Activated CD4-positive, alpha-beta T cell treated with anti-CD3 and anti-CD28 coated beads, Interleukin-2, amount 10 ng/mL, durations not matched to agents 24 days and 14 days (primary cell): ENCODE results near the gene MRPL36. TPM values are rescaled to one million over a fixed set of nuclear protein-coding genes. Genes with fewer than 3 reads are reported as not detected.

ENCODE experiments used
- DNase-seq: peaks from one replicate; pipeline ENCODE4 v3.0.0; 2022
- H3K27ac Mint-ChIP-seq: one replicate; pipeline ENCODE4 v1.8.0; 2022; ENCODE audit warnings: mild to moderate bottlenecking, mixed read lengths
- H3K27me3 Mint-ChIP-seq: one replicate; pipeline ENCODE4 v1.8.0; 2022; ENCODE audit warnings: mixed read lengths
- H3K36me3 Mint-ChIP-seq: one replicate; pipeline ENCODE4 v1.8.0; 2022; ENCODE audit warnings: low read depth, mild to moderate bottlenecking, mixed read lengths
- H3K4me1 Mint-ChIP-seq: one replicate; pipeline ENCODE4 v1.8.0; 2021; ENCODE audit warnings: mixed read lengths
- H3K4me3 Mint-ChIP-seq: one replicate; pipeline ENCODE4 v1.8.0; 2022; ENCODE audit warnings: mild to moderate bottlenecking, moderate library complexity, mixed read lengths
- H3K9me3 Mint-ChIP-seq: one replicate; pipeline ENCODE4 v1.8.0; 2021; ENCODE audit warnings: mixed read lengths
- intact Hi-C: fragments of 100-400 bp; cut with micrococcal nuclease; formaldehyde crosslinking; loops from one replicate; pipeline ENCODE4 v1.15.1; 2023
- total RNA-seq: library from RNA; stranded (reverse); gene quantifications from 2 replicates; pipeline ENCODE4 v1.2.3, GENCODE V29; 2022

Gene MRPL36
- total RNA-seq, 1 donor from 2014 or later, result 107 TPM

- peaks cover 69% of the 10 kb centered on the region for H3K36me3 Mint-ChIP-seq
Observed at GRCh38 chr5:1815071-1815786, 15.6 kb upstream of the MRPL36 start.

GRCh38 chr5:1814183-1815020 lies 14.8 kb upstream of the MRPL36 start:
- H3K4me3 Mint-ChIP-seq, result no peak overlapping the region
- H3K27ac Mint-ChIP-seq, result no peak overlapping the region
- H3K36me3 Mint-ChIP-seq, result peaks cover 64% of the 10 kb centered on the region
- peaks cover 4% of the 10 kb centered on the region for H3K4me1 Mint-ChIP-seq
- intact Hi-C loops, result no loop called here
- no peak for DNase-seq
- H3K9me3 Mint-ChIP-seq, result no peaks in the 10 kb centered on the region
- H3K27me3 Mint-ChIP-seq, result no peaks in the 10 kb centered on the region

More at GRCh38 chr5:1815071-1815786, 15.6 kb upstream of the MRPL36 start:
- Mint-ChIP-seq H3K9me3 (no peaks in the 10 kb centered on the region), H3K4me3 (no peak overlapping the region), H3K27ac (no peak overlapping the region), H3K4me1 (peaks cover 3% of the 10 kb centered on the region), H3K27me3 (no peaks in the 10 kb centered on the region)
- no peak for DNase-seq
- intact Hi-C loops, result no loop called here

GRCh38 chr5:1810581-1811101 lies 11.0 kb upstream of the MRPL36 start:
- Mint-ChIP-seq H3K4me1 (peaks cover 12% of the 10 kb centered on the region), H3K27ac (no peak overlapping the region), H3K4me3 (no peak overlapping the region), H3K27me3 (no peaks in the 10 kb centered on the region), H3K36me3 (peaks cover 60% of the 10 kb centered on the region), H3K9me3 (no peaks in the 10 kb centered on the region)
- no peak for DNase-seq
- intact Hi-C loops, result no loop called here

- DNase-seq, result no peak
- H3K4me3 Mint-ChIP-seq, result no peak overlapping the region
- intact Hi-C loops, result no loop called here
- peaks cover 60% of the 10 kb centered on the region for H3K36me3 Mint-ChIP-seq
- H3K27ac Mint-ChIP-seq, result no peak overlapping the region
- H3K9me3 Mint-ChIP-seq, result no peaks in the 10 kb centered on the region
- H3K27me3 Mint-ChIP-seq, result no peaks in the 10 kb centered on the region
- H3K4me1 Mint-ChIP-seq, result peaks cover 12% of the 10 kb centered on the region
Observed at GRCh38 chr5:1809416-1810035, 9.9 kb upstream of the MRPL36 start.

GRCh38 chr5:1808439-1808838 lies 8.8 kb upstream of the MRPL36 start:
- H3K4me3 Mint-ChIP-seq, result no peak overlapping the region
- intact Hi-C loops, result no loop called here
- DNase-seq, result no peak
- no peaks in the 10 kb centered on the region for H3K27me3 Mint-ChIP-seq
- H3K36me3 Mint-ChIP-seq, result peaks cover 62% of the 10 kb centered on the region
- no peak overlapping the region for H3K27ac Mint-ChIP-seq
- no peaks in the 10 kb centered on the region for H3K9me3 Mint-ChIP-seq
- peaks cover 18% of the 10 kb centered on the region for H3K4me1 Mint-ChIP-seq

- DNase-seq, result no peak
- intact Hi-C loops, result no loop called here
- Mint-ChIP-seq H3K4me3 (no peak overlapping the region), H3K4me1 (peaks cover 24% of the 10 kb centered on the region), H3K9me3 (no peaks in the 10 kb centered on the region), H3K27me3 (no peaks in the 10 kb centered on the region), H3K36me3 (peaks cover 69% of the 10 kb centered on the region), H3K27ac (no peak overlapping the region)
Observed at GRCh38 chr5:1807451-1808185, 8.0 kb upstream of the MRPL36 start.

- Mint-ChIP-seq H3K27me3 (no peaks in the 10 kb centered on the region), H3K9me3 (no peaks in the 10 kb centered on the region), H3K36me3 (peaks cover 69% of the 10 kb centered on the region), H3K4me3 (no peak overlapping the region), H3K27ac (no peak overlapping the region), H3K4me1 (peaks cover 30% of the 10 kb centered on the region)
- intact Hi-C loops, result no loop called here
- DNase-seq, result no peak
Observed at GRCh38 chr5:1806974-1807373, 7.3 kb upstream of the MRPL36 start.

- intact Hi-C loops, result no loop called here
- Mint-ChIP-seq H3K9me3 (no peaks in the 10 kb centered on the region), H3K27ac (no peak overlapping the region), H3K4me3 (no peak overlapping the region), H3K36me3 (peaks cover 63% of the 10 kb centered on the region), H3K27me3 (no peaks in the 10 kb centered on the region), H3K4me1 (peaks cover 31% of the 10 kb centered on the region)
- no peak for DNase-seq
Observed at GRCh38 chr5:1806199-1806598, 6.6 kb upstream of the MRPL36 start.

GRCh38 chr5:1805736-1806135 lies 6.1 kb upstream of the MRPL36 start:
- peaks cover 31% of the 10 kb centered on the region for H3K4me1 Mint-ChIP-seq
- no peak overlapping the region for H3K4me3 Mint-ChIP-seq
- no peak overlapping the region for H3K27ac Mint-ChIP-seq
- H3K27me3 Mint-ChIP-seq, result no peaks in the 10 kb centered on the region
- no peak for DNase-seq
- intact Hi-C loops, result no loop called here
- H3K36me3 Mint-ChIP-seq, result peaks cover 60% of the 10 kb centered on the region
- H3K9me3 Mint-ChIP-seq, result no peaks in the 10 kb centered on the region

GRCh38 chr5:1805326-1805725 lies 5.7 kb upstream of the MRPL36 start:
- DNase-seq, result no peak
- intact Hi-C loops, result no loop called here
- peaks cover 34% of the 10 kb centered on the region for H3K4me1 Mint-ChIP-seq
- H3K4me3 Mint-ChIP-seq, result no peak overlapping the region
- H3K27me3 Mint-ChIP-seq, result no peaks in the 10 kb centered on the region
- H3K36me3 Mint-ChIP-seq, result peaks cover 58% of the 10 kb centered on the region
- H3K27ac Mint-ChIP-seq, result no peak overlapping the region
- H3K9me3 Mint-ChIP-seq, result no peaks in the 10 kb centered on the region

- DNase-seq, result no peak
Observed at GRCh38 chr5:1804001-1804690, 4.5 kb upstream of the MRPL36 start.

GRCh38 chr5:1803192-1803591 lies 3.6 kb upstream of the MRPL36 start:
- peaks cover 62% of the 10 kb centered on the region for H3K36me3 Mint-ChIP-seq
- DNase-seq, result no peak
- H3K27ac Mint-ChIP-seq, result peak overlapping the region; percentile 58
- H3K4me3 Mint-ChIP-seq, result peak overlapping the region; percentile 90
- intact Hi-C loops, result loop anchor here (5.0 kb wide), 1 partner anchor 41 kb away; no protein-coding TSS in a partner anchor
- H3K9me3 Mint-ChIP-seq, result no peaks in the 10 kb centered on the region
- H3K27me3 Mint-ChIP-seq, result no peaks in the 10 kb centered on the region
- peaks cover 32% of the 10 kb centered on the region for H3K4me1 Mint-ChIP-seq

More at GRCh38 chr5:1804001-1804690, 4.5 kb upstream of the MRPL36 start:
- no peaks in the 10 kb centered on the region for H3K27me3 Mint-ChIP-seq
- H3K27ac Mint-ChIP-seq, result no peak overlapping the region
- H3K9me3 Mint-ChIP-seq, result no peaks in the 10 kb centered on the region
- peaks cover 33% of the 10 kb centered on the region for H3K4me1 Mint-ChIP-seq
- peak overlapping the region; percentile 9 for H3K4me3 Mint-ChIP-seq
- intact Hi-C loops, result loop anchor here (5.0 kb wide), 1 partner anchor 42 kb away; no protein-coding TSS in a partner anchor
- peaks cover 56% of the 10 kb centered on the region for H3K36me3 Mint-ChIP-seq

GRCh38 chr5:1801967-1802295 lies 2.3 kb upstream of the MRPL36 start:
- H3K4me1 Mint-ChIP-seq, result peaks cover 34% of the 10 kb centered on the region
- H3K36me3 Mint-ChIP-seq, result peaks cover 62% of the 10 kb centered on the region

More at GRCh38 chr5:1801967-1802295, 2.3 kb upstream of the MRPL36 start:
- peak overlapping the region; percentile 93 for H3K27ac Mint-ChIP-seq
- intact Hi-C loops, result loop anchor here (1.0 to 5.0 kb wide), 2 partner anchors 9 to 40 kb away; no protein-coding TSS in a partner anchor
- no peaks in the 10 kb centered on the region for H3K27me3 Mint-ChIP-seq
- no peaks in the 10 kb centered on the region for H3K9me3 Mint-ChIP-seq
- no peak for DNase-seq
- peak overlapping the region; percentile 90 for H3K4me3 Mint-ChIP-seq
